ENCODE measurements around the gene KDM5C.

Gene KDM5C

DNA sequence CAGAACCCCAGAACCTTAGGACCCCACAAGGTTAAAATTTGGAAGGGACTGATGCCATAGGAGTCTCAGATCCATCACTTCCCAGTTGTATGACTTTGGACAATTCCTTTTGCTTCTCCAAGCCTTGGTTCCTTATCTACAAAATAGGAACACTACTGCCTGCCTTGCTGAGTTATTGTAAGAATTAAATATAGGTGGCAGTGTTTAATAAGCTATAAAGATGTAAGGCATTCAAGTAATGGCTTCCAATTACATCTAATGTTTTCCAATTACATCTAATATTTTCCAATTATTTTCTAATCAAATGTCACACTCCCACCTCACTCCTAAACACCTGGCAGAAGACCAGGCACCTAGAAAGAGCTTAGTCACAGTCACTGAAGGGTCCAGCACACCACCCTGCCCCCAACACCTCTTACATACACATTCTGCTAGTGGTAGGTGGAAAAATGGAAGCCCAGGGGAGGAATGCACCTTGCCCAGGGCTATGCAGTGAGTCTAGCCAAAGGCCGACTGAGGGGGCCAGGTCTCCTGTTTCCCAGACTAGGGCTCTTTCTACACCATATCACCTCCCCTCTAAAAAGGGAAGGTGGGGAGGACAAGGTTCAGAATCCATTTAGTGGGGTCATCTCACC is 24.5 kb upstream of the KDM5C start:
- no peak for DNase-seq

DNA sequence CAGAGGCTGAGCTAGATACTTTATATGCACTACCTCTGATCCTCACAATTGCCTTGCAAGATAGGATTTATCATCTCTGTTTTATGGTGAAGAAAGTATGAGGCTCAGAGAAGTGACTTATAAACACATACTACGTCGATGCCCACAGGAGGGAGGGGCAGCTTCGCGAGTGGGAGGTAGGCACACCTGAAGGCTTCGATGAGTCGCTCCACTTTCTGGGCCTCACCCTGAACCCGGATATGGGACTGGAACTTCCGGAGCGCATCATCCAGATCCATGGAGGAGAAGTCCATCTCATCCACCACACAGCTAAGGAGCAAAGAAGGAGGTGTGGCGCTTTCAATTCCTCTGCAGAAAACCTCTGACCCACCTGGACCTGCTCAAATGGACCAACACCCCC is 22.9 kb upstream of the KDM5C start:
- no peak for DNase-seq

DNA sequence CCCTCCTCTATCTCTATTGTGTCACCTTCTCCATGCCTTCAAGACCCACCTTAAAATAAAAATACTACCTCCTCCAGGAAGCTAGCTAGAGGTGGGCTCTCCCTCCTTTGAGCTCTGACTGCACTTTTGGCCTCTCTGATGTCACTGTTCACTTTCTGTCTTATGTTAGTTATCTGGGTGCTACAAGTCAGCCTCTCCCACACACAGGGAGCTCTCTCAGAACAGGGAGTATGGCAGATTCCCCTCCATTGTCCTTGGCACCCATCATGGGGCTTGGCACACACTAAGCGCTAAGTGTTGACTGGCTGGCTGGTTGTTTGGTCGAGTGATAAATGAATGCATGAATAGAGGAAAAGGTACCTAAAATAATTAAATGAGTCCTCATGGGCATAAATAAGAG is 21.2 kb upstream of the KDM5C start:
- no peak for DNase-seq

DNA sequence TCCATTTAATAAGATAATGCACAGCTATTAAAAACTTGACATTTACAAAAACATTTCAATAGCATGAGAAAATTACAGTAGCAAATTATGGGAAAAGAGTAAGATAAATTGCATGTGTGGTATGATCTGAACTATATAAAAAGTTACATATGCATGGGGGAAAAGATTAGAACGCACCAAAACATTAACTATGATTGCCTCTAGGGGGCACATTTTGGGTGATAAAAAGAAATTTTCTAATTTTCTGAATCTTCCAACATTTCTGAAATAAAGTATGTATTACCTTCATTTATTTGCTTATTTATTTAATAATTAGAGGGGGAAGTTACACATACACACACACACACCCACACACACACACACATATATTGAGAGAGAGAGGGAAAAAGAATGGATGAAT is 19.6 kb upstream of the KDM5C start:
- no peak for DNase-seq

DNA sequence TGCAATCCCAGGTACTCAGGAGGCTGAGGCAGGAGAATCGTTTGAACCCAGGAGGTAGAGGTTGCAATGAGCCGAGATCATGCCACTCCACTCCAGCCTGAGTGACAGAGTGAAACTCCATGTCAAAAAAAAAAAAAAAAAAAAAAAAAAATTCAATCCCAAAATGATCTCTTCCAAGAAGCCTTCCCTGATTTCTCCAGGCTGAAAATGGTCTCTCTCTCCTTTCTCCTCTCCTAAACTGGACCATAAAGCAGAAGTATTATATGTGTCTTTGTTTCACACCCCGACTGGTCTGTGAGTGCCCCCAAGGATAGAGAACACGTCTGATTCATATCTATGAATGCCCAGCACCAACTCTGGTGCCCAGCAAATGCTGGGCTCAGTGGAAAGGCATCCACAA is 17.3 kb upstream of the KDM5C start:
- no peak for DNase-seq

DNA sequence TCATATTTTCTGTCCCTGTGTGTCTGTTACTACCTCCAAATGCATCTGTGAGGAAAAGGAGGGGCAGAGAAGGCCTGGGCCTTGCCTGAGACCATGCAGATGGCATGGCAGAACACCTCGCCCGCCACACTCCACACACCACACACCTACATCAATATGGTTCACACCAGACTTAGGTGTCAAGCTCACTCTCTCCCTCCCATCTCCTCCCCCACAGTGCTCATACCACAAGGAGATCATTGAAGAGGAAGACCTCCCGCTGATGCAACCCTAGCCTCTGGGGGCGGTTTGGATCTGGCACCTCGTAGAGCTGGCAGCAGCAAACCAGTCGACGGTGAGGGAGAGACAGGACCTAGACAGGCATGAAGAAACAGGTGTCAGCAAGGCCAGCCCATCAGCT is 16.6 kb upstream of the KDM5C start:
- no peak for DNase-seq

DNA sequence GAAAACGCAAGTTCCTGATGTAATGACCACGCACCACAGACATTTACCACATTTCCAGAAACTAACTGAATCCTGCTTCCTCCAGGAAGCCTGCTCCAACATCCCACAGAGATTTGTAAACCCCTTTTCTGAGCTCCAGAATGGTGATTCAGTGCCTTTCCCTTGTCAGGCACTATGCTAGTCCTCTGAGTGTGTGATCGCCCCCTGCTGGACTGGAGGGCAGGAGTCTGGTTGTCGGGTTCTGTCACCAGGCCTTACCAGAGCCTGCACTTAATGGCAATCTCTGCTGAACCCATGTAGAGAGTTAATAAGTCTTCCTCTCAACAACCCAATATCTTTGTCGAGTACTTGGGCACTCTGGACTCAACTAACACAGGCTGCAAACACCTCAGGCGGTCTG is 14.5 kb upstream of the KDM5C start:
- peak; percentile 61 for DNase-seq

DNA sequence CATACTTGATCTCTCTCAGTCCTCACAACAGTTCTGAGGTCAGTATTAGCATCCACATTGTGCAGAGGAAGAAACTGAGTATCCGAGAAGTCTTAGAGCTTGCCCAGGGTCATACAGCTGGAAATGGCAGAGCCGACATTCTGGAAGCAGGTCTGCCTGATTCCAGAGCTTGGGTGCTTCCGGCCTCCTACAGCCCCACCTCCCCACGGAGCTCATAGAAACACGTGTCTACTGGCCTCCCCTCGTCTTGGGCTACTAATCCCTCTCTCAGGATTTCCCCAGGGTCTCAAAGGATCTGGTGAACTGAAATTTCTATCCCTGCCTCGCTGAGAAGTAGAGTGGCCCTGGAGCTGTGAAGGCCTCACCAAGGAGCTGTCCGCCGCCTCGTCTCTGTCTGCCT is 12.0 kb upstream of the KDM5C start:
- DNase-seq = no peak

DNA sequence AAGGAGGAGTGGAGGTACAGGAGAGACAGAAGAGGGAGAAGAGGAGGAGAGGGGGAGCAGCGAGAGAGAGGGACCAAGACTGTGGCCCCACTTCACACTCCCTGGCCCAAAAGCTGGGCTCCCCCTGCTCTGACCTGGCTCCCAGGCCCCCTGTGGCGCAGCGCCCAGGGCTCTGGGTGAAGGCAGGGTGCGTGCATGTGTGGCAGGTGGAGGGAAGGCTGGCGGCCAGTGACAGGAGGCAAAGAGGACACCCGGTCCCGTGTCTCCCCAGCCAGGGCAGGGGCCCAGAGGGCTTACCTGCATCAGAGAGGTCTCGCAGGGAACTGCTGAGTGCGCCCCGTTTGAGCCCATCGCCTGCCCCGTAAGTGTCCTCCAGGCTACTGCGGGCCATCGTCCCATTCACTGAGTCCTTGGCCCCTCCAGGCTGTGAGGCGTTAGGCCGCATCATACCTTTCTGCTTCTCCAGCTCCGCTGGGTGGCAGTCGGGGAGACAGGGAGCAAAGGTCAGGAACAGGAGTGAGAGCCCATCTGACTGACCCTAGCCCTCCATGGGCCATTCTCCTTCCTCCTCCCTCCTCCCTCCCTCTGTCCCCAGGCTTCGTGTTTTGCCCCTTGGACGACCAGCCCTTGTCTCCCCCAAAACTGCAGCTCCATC is 11.1 kb upstream of the KDM5C start:
- DNase-seq = no peak

DNA sequence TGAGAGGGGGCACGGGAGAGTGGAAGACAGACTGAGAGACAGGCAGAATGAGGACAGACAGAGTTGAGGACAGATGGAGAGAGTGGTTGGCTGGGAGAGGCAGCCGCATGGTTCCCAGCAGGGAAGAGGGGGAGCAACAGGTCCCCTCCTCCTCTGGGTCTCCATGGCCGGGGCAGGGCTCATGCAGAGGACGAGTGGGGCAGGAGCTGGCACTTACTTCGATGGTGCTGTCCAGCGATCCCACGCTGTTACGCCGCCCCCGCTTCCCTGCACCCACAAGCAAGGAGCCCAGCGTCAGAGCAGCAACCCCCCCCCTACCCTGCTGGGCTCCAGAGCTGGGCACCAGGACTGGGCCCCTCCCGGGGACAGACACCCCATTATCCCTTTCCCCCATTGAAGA is 10.6 kb upstream of the KDM5C start:
- no peak for DNase-seq

DNA sequence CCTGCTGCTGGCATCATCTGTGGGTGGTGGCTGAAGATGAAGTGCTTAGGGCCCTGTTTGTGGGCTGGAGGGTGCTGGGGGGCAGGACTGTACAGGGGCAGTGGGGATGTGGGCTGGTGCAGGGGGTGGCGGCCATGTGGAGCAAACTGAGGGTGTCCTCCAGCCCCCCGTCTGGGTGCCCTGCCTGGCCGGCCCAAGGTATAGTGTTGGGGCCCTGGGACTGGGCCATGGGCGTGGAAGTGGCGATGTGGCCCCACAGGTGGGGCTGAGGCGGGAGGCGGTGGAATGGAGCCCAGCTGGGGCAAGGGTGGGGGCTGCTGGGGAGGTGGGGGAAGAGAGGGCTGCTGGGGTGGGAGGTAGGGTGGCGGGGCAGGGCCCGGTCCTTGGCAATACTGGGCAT is 9.5 kb upstream of the KDM5C start:
- no peak for DNase-seq

DNA sequence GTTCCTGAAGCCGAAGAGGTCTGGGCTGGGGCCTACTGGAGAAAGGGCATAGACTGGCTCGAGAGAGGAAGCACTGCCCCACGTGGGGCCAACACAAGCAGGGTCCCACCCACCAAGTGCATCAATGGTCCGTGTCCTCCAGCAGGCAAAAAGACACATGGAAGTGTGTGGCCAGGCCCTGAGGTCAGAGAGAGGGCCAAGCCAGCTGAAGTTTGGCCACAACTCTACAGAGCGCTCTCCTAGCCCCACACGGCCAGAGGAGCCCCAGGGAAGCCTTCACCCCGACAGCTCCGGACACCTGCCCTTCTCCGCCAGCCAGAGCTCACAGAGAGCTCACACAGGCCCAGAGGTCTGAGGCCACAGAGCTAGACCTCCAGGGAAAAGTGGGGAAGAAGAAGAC is 8.5 kb upstream of the KDM5C start:
- DNase-seq = no peak

DNA sequence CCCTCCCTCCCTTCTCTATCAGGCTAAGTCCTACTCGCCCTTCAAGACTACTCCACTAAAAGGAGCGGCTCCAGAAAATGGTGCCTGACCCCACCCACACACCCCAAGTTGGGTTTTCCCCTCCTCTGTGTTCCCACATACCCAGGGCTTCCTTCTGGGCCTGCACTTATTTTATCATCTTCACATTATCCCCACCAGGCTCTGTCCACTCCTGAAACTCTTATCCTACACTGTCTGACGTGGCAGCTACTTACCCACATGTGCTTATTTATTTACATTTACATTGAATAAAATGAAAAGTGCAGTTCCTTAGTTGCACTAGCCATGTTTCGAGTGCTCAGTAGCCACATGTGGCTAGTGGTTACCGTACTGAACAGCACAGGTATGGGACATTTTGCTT is 5.1 kb upstream of the KDM5C start:
- DNase-seq = no peak

DNA sequence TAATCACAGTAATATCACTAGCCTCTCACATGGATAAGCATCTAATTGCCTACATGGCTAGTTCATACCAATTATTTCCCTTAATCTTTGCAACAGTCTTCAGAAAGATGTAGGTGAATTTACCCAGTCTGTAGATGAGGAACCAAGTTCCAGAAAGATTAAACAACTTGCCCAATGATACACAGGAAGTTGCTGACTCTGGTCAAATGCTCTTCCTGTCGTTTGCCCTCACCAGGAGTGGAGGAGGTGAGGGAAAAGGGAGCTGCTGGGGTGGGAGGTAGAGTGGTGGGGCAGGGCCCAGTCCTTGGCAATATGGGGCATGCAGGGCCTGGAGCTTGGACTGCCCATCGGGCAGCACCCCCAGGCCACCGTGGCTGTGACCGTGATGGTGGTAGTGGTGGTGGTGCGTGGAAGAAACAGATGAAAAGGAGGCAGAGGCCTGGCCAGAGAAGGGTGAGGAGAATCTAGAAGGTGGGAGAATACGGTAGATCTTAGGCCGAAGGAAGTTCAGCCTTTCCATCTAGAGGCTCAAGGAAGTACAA is 2.3 kb upstream of the KDM5C start:
- DNase-seq = no peak

DNA sequence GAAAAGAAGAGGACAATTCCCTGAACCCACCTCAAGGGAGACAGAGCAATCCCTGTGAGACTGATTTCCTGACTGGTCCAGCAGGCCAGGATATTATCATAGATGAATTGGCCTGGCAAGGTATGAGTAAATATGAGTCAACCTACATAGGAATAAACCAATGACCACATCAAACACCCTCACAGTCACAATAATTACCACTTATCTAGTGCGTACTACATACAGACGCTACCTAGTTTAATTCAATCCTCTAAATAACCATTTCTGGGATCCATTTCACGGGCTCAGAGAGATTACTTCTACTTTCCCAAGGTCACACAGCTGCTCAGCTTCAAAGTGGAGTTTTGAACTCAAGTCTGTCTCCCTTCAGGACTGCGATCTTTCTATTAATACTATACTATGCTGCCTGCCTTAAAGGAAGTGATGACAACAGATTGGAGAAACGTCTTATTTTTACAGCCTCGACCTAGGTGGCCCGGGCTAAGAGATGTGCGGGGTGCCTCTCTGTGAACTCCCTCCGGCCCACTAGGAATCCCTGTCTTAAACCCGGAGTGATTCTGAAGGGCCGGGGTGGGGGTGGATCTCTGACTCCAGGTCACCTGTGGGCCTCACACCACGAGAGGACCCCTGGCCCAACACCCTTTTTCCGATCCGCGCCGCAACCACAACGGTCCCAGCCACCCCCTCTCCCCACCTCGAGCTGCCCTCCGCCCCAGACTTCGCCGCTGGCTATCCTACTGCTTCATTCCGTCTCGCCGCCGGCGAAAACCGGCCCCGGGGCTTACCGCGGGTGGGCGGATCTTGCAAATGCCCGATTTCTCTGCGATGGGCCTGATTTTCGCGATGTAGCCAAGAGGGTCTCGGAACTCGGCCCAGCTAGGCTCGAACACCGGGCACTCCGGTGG is 800 bp downstream of the KDM5C start:
- DNase-seq = no peak

DNA sequence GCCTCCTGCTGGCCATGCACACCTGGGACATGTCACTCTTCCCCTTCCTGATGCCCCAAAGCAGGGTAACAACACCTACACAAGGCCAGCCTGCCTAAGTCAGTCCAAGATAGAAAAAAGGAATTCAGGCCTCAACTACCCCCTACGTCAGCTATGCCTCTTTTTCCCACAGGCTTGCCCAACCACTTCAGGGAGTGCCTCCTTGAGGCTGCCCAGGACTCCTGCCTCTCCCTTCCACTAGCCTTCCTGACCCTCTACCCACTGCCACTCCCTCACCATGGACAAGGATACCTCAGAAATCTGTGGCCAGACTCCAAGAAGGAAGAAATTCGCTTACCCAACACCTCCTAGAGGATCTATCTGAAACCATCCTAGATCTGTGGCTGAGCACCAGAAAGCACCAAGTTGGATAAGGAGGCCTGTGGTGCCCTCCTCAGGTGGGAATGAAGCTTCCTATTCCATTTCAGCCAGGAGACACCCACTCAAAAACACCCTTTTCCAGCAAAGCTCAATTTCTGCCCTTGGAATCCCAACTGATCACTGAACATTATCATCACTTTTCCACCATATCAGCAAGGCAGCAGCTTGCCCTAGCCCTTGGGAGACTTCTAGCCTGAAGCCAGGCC is 1.8 kb downstream of the KDM5C start:
- no peak for DNase-seq

DNA sequence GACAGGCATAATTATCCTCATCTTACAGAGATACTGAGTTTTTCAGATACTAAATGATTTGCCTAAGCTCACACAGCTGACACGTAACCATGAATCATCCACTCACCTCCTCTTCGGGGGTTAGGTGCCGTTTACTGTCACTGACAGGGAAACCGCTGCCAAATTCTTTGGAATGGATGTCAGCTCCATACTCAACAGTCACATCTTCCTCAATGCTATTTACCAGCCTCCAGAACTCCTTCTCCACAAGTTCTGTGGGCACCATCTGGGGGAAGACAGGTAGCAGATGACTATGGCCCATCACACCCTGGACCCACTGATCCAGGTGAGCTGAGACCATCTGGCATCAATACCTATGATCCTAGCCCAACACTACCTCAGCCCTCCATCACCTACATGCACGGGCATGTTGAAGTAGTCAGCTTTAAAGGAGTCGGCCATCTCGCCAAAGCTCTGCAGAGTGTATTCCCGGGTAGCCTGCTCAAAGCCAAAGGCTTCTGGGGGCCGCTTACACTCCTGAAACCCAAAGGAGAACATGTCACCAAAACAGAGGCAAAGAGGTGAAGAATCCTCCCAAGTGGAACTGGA is 13.5 kb downstream of the KDM5C start:
- DNase-seq = no peak

DNA sequence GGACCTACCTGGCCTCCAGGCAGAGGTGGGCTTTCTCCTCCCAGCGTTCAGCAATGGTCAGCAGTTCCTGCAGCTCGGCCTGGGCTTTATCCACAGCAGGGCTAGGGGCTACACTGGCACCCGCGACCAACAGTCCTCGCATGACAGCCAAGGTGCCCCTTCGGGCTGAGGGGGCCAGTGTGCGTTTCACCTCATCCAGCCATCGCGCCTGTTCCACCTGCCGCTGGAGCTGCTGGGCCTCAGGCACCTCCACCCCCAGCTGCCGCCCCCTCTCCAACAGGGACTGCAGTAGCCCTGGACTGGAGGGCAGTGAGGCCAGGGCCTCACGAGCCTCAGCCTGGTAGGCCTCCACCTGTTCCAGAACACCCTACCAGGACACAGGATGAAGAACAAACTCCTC is 28.3 kb downstream of the KDM5C start:
- no peak for DNase-seq

DNA sequence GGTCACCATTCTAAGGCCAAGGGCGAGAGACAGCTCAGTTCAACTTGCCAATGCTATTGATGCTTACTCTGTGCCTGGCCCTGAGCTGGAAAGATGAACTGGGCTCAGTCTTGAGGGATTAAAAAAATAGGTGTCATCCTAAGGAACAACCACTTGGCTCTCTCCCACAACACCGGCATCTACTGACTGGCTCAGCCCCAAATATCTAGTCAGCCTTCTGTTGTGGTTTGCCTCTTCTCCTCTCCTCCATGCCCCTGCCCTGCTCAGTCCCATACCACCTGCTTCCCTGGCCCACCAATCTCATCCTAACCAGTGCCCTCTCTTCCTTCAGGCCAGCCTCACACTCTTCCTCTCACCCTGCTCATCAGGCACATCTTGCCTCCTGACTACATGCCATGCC is 29.6 kb downstream of the KDM5C start:
- no peak for DNase-seq

DNA sequence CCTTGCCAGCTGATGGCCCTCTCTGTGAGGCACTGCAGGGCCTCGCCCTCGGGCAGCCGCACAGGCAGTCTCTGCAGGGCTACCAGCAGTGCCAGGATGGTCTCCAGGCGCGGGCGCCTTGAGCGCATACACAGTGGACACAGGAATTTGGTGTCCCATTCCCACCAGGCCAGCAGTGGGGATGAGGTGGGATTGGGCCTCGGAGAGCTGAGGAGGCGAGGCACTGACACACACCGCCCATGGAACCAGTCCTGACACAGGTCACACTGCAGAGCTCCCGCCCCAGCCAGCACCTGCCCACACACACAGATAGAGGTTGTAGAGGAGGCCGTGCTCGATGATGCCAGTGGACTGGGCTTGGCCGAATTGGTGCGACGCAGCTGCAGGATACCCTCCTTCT is 30.7 kb downstream of the KDM5C start:
- DNase-seq = no peak

DNA sequence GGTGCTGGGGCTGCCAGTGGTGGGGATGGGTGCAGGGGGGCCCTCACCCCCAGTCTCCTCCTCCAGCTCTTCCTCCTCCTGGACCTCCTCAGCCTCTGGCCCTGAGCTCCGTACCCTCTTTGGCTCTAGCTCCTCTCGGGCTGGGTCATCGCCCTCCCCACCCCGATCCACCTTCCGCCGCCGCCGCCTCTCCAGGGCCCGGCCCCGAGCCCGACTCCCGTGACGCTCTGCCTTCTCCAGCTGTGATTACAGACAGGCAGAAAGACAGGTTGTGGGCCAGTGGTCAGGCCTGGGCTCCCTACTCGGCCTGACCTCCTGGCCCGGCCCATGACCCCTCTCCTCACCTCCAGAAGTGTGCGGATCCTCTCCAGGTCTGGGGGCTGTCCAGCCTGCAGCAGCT is 31.9 kb downstream of the KDM5C start:
- no peak for DNase-seq

DNA sequence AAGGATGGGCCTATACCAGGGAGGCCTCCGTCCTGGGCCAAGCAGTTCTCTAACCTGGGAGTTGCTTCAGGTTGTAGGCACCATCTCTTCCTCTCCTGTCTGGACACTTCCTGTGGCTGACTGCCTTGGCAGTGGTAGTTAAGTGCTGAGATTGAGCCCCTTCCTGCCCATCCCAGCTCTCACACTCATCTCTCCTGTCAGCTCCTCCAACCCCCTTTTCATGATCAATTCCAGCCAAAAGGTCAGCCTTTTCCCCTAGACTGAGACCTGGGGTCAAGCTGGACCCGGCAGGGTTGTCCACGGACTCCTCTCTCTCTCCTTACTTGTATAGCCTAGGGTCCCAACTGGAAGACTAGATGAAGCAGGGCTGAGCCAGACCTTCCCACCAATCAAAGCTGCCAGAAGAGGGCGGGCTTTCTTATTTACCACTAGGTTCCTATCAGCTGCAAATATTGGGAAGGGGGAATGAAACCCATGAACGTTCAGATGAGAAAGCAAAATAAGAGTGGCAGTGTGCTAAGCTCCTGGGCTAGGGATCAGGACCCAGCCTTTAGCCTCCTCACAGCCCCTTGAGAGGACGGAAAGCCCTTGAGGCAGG is 34.5 kb downstream of the KDM5C start:
- no peak for DNase-seq

DNA sequence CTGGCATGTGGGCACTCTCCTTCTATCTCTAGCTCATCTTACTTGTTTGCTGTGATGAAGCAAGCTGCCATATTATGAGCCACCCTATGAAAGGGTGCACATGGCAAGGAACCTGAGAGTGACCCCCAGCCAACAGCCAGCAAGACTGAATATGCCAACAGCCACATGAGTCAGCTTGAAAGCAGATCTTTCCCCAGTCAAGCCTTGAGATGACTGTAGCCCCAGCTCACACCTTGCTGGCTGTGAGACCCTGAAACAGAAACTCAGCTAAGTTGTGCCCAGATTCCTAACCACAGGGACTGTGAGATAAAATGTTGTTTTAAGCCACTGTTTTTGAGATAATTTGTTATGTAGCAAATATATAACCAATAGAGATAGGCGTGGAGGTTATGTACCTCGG is 36.2 kb downstream of the KDM5C start:
- peak; percentile 56 for DNase-seq
